ENCODE data around the gene STK16. TPM values are rescaled to one million over a fixed set of nuclear protein-coding genes. Genes with fewer than 3 reads are reported as not detected.

STK16 gene
- total and polyA plus RNA-seq, 2 of the 13 experiments (the other 11 are each of a cell fraction or from before 2014, with no cell fraction given) = 28.0 to 50.9 TPM

DNA sequence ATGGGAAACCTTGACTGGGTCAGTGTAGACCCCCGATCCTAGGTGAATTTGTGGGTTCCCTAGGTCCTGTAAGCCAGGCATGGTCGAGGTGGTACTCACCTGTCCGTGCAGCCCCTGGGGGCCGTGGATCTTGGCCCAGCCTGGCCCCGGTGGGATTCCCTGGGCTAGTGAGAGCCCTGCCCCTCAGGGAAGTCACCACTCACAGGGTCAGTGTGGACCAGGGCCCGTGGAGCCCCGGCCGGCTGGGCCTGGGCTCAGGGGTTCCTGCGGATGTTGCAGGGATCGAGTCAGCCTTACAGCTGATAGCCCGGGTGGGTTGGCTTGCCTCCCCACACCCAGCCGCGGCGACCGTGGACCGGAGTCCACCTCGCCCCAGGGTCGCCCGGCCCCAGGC lies 16.4 kb upstream of the STK16 start (continued):
- no peak for TF ChIP-seq MED1 (CRISPR knock-in tag; IDR thresholded peaks at IDR 0.05)
- TF ChIP-seq, protein P1, sequence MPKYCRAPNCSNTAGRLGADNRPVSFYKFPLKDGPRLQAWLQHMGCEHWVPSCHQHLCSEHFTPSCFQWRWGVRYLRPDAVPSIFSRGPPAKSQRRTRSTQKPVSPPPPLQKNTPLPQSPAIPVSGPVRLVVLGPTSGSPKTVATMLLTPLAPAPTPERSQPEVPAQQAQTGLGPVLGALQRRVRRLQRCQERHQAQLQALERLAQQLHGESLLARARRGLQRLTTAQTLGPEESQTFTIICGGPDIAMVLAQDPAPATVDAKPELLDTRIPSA (CRISPR knock-in tag; IDR thresholded peaks at IDR 0.05; ENCODE audit: borderline replicate concordance) = 0 out of 2 replicates have a peak, but pooled peaks have one; percentile 23
- no peak for TF ChIP-seq TAF1 (CRISPR knock-in tag; IDR thresholded peaks at IDR 0.05)
- TF ChIP-seq ZSCAN22 (CRISPR knock-in tag; IDR thresholded peaks at IDR 0.05) = no peak
- TF ChIP-seq, protein P2, sequence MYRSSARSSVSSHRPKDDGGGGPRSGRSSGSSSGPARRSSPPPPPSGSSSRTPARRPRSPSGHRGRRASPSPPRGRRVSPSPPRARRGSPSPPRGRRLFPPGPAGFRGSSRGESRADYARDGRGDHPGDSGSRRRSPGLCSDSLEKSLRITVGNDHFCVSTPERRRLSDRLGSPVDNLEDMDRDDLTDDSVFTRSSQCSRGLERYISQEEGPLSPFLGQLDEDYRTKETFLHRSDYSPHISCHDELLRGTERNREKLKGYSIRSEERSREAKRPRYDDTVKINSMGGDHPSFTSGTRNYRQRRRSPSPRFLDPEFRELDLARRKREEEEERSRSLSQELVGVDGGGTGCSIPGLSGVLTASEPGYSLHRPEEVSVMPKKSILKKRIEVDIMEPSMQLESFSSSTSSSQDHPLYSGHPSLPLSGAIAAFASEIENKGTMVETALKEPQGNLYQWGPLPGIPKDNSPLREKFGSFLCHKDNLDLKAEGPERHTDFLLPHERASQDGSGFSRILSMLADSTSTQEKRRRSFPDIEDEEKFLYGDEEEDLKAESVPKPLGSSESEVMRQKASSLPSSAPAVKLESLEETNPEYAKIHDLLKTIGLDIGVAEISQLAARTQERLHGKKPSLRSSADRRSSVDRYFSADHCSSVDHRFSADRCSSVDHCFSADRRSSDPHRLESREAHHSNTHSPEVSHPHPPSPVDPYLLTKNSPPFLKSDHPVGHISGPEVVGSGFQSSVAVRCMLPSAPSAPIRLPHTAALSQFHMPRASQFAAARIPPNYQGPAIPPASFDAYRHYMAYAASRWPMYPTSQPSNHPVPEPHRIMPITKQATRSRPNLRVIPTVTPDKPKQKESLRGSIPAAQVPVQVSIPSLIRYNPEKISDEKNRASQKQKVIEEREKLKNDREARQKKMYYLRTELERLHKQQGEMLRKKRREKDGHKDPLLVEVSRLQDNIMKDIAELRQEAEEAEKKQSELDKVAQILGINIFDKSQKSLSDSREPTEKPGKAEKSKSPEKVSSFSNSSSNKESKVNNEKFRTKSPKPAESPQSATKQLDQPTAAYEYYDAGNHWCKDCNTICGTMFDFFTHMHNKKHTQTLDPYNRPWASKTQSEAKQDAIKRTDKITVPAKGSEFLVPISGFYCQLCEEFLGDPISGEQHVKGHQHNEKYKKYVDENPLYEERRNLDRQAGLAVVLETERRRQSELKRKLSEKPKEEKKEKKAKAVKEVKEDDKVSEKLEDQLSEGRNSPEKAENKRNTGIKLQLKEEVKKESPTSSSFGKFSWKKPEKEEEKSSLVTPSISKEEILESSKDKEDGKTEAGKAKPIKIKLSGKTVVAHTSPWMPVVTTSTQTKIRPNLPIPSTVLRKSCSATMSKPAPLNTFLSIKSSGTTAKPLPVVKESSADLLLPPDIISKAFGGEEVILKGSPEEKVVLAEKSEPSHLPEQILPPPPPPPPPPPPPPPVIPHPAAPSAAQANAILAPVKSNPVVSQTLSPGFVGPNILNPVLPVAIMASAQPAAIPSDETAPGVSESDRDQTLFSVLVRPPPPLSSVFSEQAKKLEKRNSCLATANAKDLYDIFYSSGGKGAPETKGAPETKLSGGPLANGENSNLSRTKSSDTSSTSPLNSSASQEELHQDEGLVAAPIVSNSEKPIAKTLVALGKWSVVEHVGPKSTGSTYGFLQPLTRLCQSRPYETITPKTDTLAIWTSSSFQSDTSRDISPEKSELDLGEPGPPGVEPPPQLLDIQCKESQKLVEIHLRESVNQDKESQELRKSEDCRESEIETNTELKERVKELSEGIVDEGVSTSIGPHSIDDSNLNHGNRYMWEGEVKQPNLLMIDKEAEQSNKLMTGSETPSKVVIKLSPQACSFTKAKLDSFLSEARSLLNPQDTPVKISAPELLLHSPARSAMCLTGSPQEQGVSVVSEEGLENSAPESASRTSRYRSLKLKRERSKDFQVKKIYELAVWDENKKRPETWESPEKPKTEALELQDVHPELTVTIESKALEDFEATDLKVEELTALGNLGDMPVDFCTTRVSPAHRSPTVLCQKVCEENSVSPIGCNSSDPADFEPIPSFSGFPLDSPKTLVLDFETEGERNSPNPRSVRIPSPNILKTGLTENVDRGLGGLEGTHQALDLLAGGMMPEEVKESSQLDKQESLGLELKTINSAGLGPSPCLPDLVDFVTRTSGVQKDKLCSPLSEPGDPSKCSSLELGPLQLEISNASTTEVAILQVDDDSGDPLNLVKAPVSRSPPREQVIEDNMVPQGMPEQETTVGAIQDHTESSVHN (CRISPR knock-in tag; IDR thresholded peaks at IDR 0.05) = no peak; the same call in 1 of the 2 replicates
- TF ChIP-seq ZSCAN30 (CRISPR knock-in tag; IDR thresholded peaks at IDR 0.05) = no peak
- no peak for TF ChIP-seq GABPB1 (CRISPR knock-in tag; IDR thresholded peaks at IDR 0.05)
- TF ChIP-seq HOXA7 (CRISPR knock-in tag; IDR thresholded peaks at IDR 0.05) = no peak
- no peak for TF ChIP-seq HNF4G (IDR thresholded peaks at IDR 0.05; ENCODE audit: borderline replicate concordance, low read depth, low read length)
- TF ChIP-seq HNF4G (CRISPR knock-in tag; IDR thresholded peaks at IDR 0.05; ENCODE audit: borderline replicate concordance, low read depth) = no peak
- TF ChIP-seq, protein P3, sequence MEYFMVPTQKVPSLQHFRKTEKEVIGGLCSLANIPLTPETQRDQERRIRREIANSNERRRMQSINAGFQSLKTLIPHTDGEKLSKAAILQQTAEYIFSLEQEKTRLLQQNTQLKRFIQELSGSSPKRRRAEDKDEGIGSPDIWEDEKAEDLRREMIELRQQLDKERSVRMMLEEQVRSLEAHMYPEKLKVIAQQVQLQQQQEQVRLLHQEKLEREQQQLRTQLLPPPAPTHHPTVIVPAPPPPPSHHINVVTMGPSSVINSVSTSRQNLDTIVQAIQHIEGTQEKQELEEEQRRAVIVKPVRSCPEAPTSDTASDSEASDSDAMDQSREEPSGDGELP (IDR thresholded peaks at IDR 0.05; ENCODE audit: borderline replicate concordance, low read depth) = peak; percentile 63; the same call in 1 of the 2 replicates
- TF ChIP-seq ZNF121 (CRISPR knock-in tag; IDR thresholded peaks at IDR 0.05) = no peak; the same call in 1 of the 2 replicates
- TF ChIP-seq ZNF703 (CRISPR knock-in tag; IDR thresholded peaks at IDR 0.05; ENCODE audit: borderline replicate concordance) = no peak
- TF ChIP-seq ELF4 (CRISPR knock-in tag; IDR thresholded peaks at IDR 0.05; ENCODE audit: borderline replicate concordance) = no peak
- TF ChIP-seq ZMYM2 (CRISPR knock-in tag; IDR thresholded peaks at IDR 0.05) = no peak
- no peak for TF ChIP-seq ZFP36L2 (CRISPR knock-in tag; IDR thresholded peaks at IDR 0.05)
- TF ChIP-seq, protein P4, sequence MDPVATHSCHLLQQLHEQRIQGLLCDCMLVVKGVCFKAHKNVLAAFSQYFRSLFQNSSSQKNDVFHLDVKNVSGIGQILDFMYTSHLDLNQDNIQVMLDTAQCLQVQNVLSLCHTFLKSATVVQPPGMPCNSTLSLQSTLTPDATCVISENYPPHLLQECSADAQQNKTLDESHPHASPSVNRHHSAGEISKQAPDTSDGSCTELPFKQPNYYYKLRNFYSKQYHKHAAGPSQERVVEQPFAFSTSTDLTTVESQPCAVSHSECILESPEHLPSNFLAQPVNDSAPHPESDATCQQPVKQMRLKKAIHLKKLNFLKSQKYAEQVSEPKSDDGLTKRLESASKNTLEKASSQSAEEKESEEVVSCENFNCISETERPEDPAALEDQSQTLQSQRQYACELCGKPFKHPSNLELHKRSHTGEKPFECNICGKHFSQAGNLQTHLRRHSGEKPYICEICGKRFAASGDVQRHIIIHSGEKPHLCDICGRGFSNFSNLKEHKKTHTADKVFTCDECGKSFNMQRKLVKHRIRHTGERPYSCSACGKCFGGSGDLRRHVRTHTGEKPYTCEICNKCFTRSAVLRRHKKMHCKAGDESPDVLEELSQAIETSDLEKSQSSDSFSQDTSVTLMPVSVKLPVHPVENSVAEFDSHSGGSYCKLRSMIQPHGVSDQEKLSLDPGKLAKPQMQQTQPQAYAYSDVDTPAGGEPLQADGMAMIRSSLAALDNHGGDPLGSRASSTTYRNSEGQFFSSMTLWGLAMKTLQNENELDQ (CRISPR knock-in tag; IDR thresholded peaks at IDR 0.05; ENCODE audit: borderline replicate concordance) = no peak
